HepG2 (cell line): Measurements from ENCODE around the gene ZBTB21. TPM values are rescaled to one million over a fixed set of nuclear protein-coding genes. Genes with fewer than 3 reads are reported as not detected.

Experiments
- CCDC6 ChIP-seq: sonication (generic); formaldehyde crosslinking; IDR thresholded peaks from 2 replicates; pipeline ENCODE4 v1.8.1; 2022; ENCODE audit warnings: mild to moderate bottlenecking, missing genetic modification reagents, moderate library complexity
- ERF ChIP-seq: IDR thresholded peaks from 2 replicates; pipeline ENCODE4 v1.6.1; 2018; ENCODE audit warnings: missing biosample characterization, missing genetic modification reagents
- GABPA ChIP-seq, 2 experiments: IDR thresholded peaks; 2 replicates each; pipeline ENCODE4 v1.6.1; 2011 to 2016; ENCODE audit warnings: low read depth in 2 of 2, low read length in 1 of 2, missing biosample characterization in 1 of 2, missing genetic modification characterization in 1 of 2
- MAZ ChIP-seq, 2 experiments: sonication (generic) in 1 of 2; formaldehyde crosslinking in 1 of 2; IDR thresholded peaks; 2 replicates each; pipeline versions ENCODE4 v1.5.0 to v1.6.1; 2012 to 2020; ENCODE audit warnings: low read depth in 2 of 2, mild to moderate bottlenecking in 2 of 2, borderline replicate concordance in 1 of 2, improper control_type of control experiment in 1 of 2, low read length in 1 of 2, missing genetic modification reagents in 1 of 2, moderate library complexity in 1 of 2
- SAP130 ChIP-seq: IDR thresholded peaks from 2 replicates; pipeline ENCODE4 v1.6.1; 2016; ENCODE audit warnings: low read depth
- STAG1 ChIP-seq: sonication (generic); formaldehyde crosslinking; IDR thresholded peaks from 2 replicates; pipeline ENCODE4 v1.4.0; 2020; ENCODE audit warnings: missing genetic modification reagents
- TCF12 ChIP-seq, 2 experiments: fragments of 450-650 bp in 1 of 2; sonication (generic) in 1 of 2; formaldehyde crosslinking in 1 of 2; IDR thresholded peaks; 2 replicates each; pipeline versions ENCODE4 v1.6.1 to v1.8.0; 2017 to 2022; ENCODE audit warnings: antibody characterized with exemption in 1 of 2, mild to moderate bottlenecking in 1 of 2, missing genetic modification reagents in 1 of 2, moderate library complexity in 1 of 2
- ZBTB38 ChIP-seq: sonication (generic); formaldehyde crosslinking; IDR thresholded peaks from 2 replicates; pipeline ENCODE4 v1.5.1; 2020; ENCODE audit warnings: mild to moderate bottlenecking, missing genetic modification reagents
- ZBTB7A ChIP-seq: sonication (generic); formaldehyde crosslinking; IDR thresholded peaks from 2 replicates; pipeline ENCODE4 v1.8.0; 2022; ENCODE audit warnings: mild to moderate bottlenecking, missing genetic modification reagents
- ZNF264 ChIP-seq: sonication (generic); formaldehyde crosslinking; IDR thresholded peaks from 2 replicates; pipeline ENCODE4 v1.4.0; 2020; ENCODE audit warnings: missing genetic modification reagents
- ZNF350 ChIP-seq: sonication (generic); formaldehyde crosslinking; IDR thresholded peaks from 2 replicates; pipeline ENCODE4 v1.4.0; 2020; ENCODE audit warnings: mild to moderate bottlenecking, low read depth, missing genetic modification reagents, borderline replicate concordance
- ZNF501 ChIP-seq: sonication (generic); formaldehyde crosslinking; IDR thresholded peaks from 2 replicates; pipeline ENCODE4 v1.5.1; 2020; ENCODE audit warnings: mild to moderate bottlenecking, moderate library complexity, missing genetic modification reagents
- ZNF674 ChIP-seq: sonication (generic); formaldehyde crosslinking; IDR thresholded peaks from 2 replicates; pipeline ENCODE4 v1.5.0; 2020; ENCODE audit warnings: low read depth, mild to moderate bottlenecking, missing genetic modification reagents
- ZNF781 ChIP-seq: sonication (generic); formaldehyde crosslinking; IDR thresholded peaks from 2 replicates; pipeline ENCODE4 v1.5.1; 2020; ENCODE audit warnings: borderline replicate concordance, mild to moderate bottlenecking, missing genetic modification reagents; ENCODE audit errors: not compliant biosample characterization
- polyA plus RNA-seq, 8 experiments: library from polyadenylated mRNA; depleted of rRNA in 3 of 8; stranded (reverse) in 7 of 8; unstranded in 1 of 8; fragments of >200 nt; fragmentation: Illumina TruSeq in 4 of 8; extraction: Trizol in 4 of 8; gene quantifications; 2 replicates each; pipeline versions ENCODE4 v1.2.1 to v1.2.3, GENCODE V29; 2011 to 2016; ENCODE audit warnings: low read depth in 4 of 8, missing spikeins in 1 of 8, mixed read lengths in 1 of 8; ENCODE audit not compliant: insufficient read depth in 1 of 8
- total RNA-seq, 5 experiments: library from RNA; depleted of rRNA; stranded (reverse); fragments of >200 nt; fragmentation: Illumina TruSeq; extraction: Trizol; gene quantifications; 2 replicates each; pipeline ENCODE4 v1.2.3, GENCODE V29; 2016; ENCODE audit warnings: low read depth in 1 of 5
- TF ChIP-seq, protein P1 (sequence below), 2 experiments: sonication (generic) in 1 of 2; formaldehyde crosslinking in 1 of 2; IDR thresholded peaks; 2 replicates each; pipeline versions ENCODE4 v1.4.0 to v1.6.1; 2018 to 2020; ENCODE audit warnings: missing genetic modification reagents in 2 of 2, borderline replicate concordance in 1 of 2, low read depth in 1 of 2, mild to moderate bottlenecking in 1 of 2, missing biosample characterization in 1 of 2
- TF ChIP-seq, protein P2 (sequence below): conservative IDR thresholded peaks from 2 replicates; pipeline ENCODE4 v1.6.1; 2018; ENCODE audit warnings: missing genetic modification reagents
- TF ChIP-seq, protein P3 (sequence below): sonication (generic); formaldehyde crosslinking; IDR thresholded peaks from 2 replicates; pipeline ENCODE4 v1.8.1; 2023; ENCODE audit warnings: mild to moderate bottlenecking, missing genetic modification reagents, borderline replicate concordance
- TF ChIP-seq, protein P4 (sequence below): sonication (generic); formaldehyde crosslinking; IDR thresholded peaks from 2 replicates; pipeline ENCODE4 v1.5.1; 2020; ENCODE audit warnings: missing genetic modification reagents, mild to moderate bottlenecking, borderline replicate concordance
- TF ChIP-seq, protein P5 (sequence below): sonication (generic); formaldehyde crosslinking; IDR thresholded peaks from 2 replicates; pipeline ENCODE4 v1.4.0; 2020; ENCODE audit warnings: missing genetic modification reagents

The ZBTB21 gene
- total and polyA plus RNA-seq, 2 of the 13 experiments (the other 11 are each of a cell fraction or from before 2014, with no cell fraction given) = 4.5 to 6.1 TPM

DNA sequence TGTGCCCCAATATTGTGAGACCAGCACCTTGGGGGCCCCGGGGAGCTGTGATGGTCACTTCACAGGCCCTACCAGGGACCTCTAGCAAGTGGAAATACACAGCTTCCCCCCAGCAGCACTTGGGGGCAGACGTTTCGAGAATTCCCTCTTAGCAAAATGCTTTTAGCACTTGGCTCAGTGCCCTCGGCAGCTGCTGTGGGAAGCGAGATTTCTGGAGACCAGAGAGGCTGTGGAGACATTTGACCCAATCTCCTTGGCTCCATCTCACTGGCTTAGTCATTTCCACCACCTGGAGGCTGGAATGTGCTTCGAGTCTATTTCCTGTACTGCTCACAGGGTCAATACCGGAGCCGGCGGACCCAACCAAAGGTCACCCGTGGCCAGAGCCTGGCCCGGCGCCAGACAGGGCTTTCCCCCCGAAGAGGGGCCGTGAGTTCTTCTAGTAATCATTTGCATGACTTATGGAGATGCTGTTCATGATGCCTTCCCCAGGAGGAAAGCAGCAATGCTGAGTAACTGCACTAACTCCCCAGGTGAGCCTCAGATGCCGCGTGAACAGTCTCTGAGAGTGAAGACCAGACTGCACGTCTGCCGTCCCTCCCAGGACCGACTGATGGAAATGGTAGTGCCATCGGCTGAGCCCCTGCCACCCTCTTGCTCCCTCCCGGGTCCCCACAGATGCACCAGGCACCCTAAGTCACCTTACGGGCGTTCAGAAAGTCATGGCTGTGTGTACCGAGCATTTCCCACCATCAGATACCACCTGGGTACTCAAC is 52.0 kb downstream of the ZBTB21 start (continued):
- TF ChIP-seq ZNF781 (CRISPR knock-in tag) = no peak
- TF ChIP-seq, protein P1, sequence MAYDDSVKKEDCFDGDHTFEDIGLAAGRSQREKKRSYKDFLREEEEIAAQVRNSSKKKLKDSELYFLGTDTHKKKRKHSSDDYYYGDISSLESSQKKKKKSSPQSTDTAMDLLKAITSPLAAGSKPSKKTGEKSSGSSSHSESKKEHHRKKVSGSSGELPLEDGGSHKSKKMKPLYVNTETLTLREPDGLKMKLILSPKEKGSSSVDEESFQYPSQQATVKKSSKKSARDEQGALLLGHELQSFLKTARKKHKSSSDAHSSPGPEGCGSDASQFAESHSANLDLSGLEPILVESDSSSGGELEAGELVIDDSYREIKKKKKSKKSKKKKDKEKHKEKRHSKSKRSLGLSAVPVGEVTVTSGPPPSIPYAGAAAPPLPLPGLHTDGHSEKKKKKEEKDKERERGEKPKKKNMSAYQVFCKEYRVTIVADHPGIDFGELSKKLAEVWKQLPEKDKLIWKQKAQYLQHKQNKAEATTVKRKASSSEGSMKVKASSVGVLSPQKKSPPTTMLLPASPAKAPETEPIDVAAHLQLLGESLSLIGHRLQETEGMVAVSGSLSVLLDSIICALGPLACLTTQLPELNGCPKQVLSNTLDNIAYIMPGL (CRISPR knock-in tag; IDR thresholded peaks at IDR 0.05; ENCODE audit: borderline replicate concordance in 1 of 2, low read depth in 1 of 2) = peak; percentile 63 to 68
- TF ChIP-seq, protein P2, sequence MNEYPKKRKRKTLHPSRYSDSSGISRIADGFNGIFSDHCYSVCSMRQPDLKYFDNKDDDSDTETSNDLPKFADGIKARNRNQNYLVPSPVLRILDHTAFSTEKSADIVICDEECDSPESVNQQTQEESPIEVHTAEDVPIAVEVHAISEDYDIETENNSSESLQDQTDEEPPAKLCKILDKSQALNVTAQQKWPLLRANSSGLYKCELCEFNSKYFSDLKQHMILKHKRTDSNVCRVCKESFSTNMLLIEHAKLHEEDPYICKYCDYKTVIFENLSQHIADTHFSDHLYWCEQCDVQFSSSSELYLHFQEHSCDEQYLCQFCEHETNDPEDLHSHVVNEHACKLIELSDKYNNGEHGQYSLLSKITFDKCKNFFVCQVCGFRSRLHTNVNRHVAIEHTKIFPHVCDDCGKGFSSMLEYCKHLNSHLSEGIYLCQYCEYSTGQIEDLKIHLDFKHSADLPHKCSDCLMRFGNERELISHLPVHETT (CRISPR knock-in tag) = no peak
- TF ChIP-seq, protein P3, sequence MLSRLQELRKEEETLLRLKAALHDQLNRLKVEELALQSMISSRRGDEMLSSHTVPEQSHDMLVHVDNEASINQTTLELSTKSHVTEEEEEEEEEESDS (CRISPR knock-in tag) = 0 out of 2 replicates have a peak, but pooled peaks have one; percentile 45
- TF ChIP-seq ERF (CRISPR knock-in tag) = peak; percentile 22; the same call in 1 of the 2 replicates
- TF ChIP-seq ZNF501 = peak; percentile 69; the same call in 1 of the 2 replicates
- TF ChIP-seq MAZ (IDR thresholded peaks at IDR 0.05; ENCODE audit: borderline replicate concordance, low read depth, low read length) = peak; percentile 41; the same call in 1 of the 2 replicates
- TF ChIP-seq MAZ (CRISPR knock-in tag; IDR thresholded peaks at IDR 0.05; ENCODE audit: low read depth) = no peak
- 0 out of 2 replicates have a peak, but pooled peaks have one; percentile 7 for TF ChIP-seq ZBTB7A (CRISPR knock-in tag)
- TF ChIP-seq TCF12 (IDR thresholded peaks at IDR 0.05) = no peak
- TF ChIP-seq TCF12 (CRISPR knock-in tag; IDR thresholded peaks at IDR 0.05) = no peak
- TF ChIP-seq, protein P4, sequence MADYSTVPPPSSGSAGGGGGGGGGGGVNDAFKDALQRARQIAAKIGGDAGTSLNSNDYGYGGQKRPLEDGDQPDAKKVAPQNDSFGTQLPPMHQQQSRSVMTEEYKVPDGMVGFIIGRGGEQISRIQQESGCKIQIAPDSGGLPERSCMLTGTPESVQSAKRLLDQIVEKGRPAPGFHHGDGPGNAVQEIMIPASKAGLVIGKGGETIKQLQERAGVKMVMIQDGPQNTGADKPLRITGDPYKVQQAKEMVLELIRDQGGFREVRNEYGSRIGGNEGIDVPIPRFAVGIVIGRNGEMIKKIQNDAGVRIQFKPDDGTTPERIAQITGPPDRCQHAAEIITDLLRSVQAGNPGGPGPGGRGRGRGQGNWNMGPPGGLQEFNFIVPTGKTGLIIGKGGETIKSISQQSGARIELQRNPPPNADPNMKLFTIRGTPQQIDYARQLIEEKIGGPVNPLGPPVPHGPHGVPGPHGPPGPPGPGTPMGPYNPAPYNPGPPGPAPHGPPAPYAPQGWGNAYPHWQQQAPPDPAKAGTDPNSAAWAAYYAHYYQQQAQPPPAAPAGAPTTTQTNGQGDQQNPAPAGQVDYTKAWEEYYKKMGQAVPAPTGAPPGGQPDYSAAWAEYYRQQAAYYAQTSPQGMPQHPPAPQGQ (CRISPR knock-in tag) = no peak
- TF ChIP-seq SAP130 = peak; percentile 62
- TF ChIP-seq ZNF264 (CRISPR knock-in tag) = peak; percentile 46; the same call in 1 of the 2 replicates
- peak; percentile 68 for TF ChIP-seq STAG1
- 0 out of 2 replicates have a peak, but pooled peaks have one; percentile 14 for TF ChIP-seq ZBTB38 (CRISPR knock-in tag)
- no peak for TF ChIP-seq ZNF674 (CRISPR knock-in tag)
- TF ChIP-seq, protein P5, sequence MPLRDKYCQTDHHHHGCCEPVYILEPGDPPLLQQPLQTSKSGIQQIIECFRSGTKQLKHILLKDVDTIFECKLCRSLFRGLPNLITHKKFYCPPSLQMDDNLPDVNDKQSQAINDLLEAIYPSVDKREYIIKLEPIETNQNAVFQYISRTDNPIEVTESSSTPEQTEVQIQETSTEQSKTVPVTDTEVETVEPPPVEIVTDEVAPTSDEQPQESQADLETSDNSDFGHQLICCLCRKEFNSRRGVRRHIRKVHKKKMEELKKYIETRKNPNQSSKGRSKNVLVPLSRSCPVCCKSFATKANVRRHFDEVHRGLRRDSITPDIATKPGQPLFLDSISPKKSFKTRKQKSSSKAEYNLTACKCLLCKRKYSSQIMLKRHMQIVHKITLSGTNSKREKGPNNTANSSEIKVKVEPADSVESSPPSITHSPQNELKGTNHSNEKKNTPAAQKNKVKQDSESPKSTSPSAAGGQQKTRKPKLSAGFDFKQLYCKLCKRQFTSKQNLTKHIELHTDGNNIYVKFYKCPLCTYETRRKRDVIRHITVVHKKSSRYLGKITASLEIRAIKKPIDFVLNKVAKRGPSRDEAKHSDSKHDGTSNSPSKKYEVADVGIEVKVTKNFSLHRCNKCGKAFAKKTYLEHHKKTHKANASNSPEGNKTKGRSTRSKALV (CRISPR knock-in tag) = 0 out of 2 replicates have a peak, but pooled peaks have one; percentile 45
- no peak for TF ChIP-seq GABPA (IDR thresholded peaks at IDR 0.05; ENCODE audit: low read depth, low read length)
- TF ChIP-seq GABPA (CRISPR knock-in tag; IDR thresholded peaks at IDR 0.05; ENCODE audit: low read depth) = peak; percentile 54; the same call in 1 of the 2 replicates
- TF ChIP-seq ZNF350 (CRISPR knock-in tag) = 0 out of 2 replicates have a peak, but pooled peaks have one; percentile 31
- no peak for TF ChIP-seq CCDC6 (CRISPR knock-in tag)
